Ishikawa (cell line): Measurements from ENCODE around the gene PLA2G2C.
A peak's percentile ranks its signal among the peaks of the same experiment; 100 is the strongest.

Experiments used
- CEBPB ChIP-seq: IDR thresholded peaks from 2 replicates; pipeline ENCODE4 v1.6.1; 2012
- CREB1 ChIP-seq: IDR thresholded peaks from 2 replicates; pipeline ENCODE4 v1.6.1; 2012; ENCODE audit warnings: low read depth
- EGR1 ChIP-seq: IDR thresholded peaks from 2 replicates; pipeline ENCODE4 v1.6.1; 2012
- EP300 ChIP-seq: IDR thresholded peaks from 2 replicates; pipeline ENCODE4 v1.6.1; 2012; ENCODE audit warnings: borderline replicate concordance
- FOXM1 ChIP-seq: IDR thresholded peaks from 2 replicates; pipeline ENCODE4 v1.6.1; 2012; ENCODE audit warnings: low read depth, borderline replicate concordance
- MAX ChIP-seq: IDR thresholded peaks from 2 replicates; pipeline ENCODE4 v1.6.1; 2012
- NFIC ChIP-seq: IDR thresholded peaks from 2 replicates; pipeline ENCODE4 v1.6.1; 2012
- RAD21 ChIP-seq: IDR thresholded peaks from 2 replicates; pipeline ENCODE4 v1.6.1; 2012; ENCODE audit warnings: low read depth
- REST ChIP-seq: IDR thresholded peaks from 2 replicates; pipeline ENCODE4 v1.6.1; 2012; ENCODE audit warnings: low read depth, mild to moderate bottlenecking
- TAF1 ChIP-seq: IDR thresholded peaks from 2 replicates; pipeline ENCODE4 v1.6.1; 2012; ENCODE audit warnings: low read depth, mild to moderate bottlenecking
- TCF12 ChIP-seq: IDR thresholded peaks from 2 replicates; pipeline ENCODE4 v1.6.1; 2012; ENCODE audit warnings: low read depth
- TEAD4 ChIP-seq: IDR thresholded peaks from 2 replicates; pipeline ENCODE4 v1.6.1; 2012
- ZBTB7A ChIP-seq: IDR thresholded peaks from 2 replicates; pipeline ENCODE4 v1.6.1; 2012; ENCODE audit warnings: low read depth

GRCh38 chr1:20124456-20125057 lies 61.8 kb downstream of the PLA2G2C start:
- TF ChIP-seq CREB1 (no peak), MAX (no peak), RAD21 (no peak), FOXM1 (no peak), EGR1 (no peak), TCF12 (no peak), CEBPB (no peak), TEAD4 (no peak), REST (no peak), TAF1 (no peak), NFIC (0 out of 2 replicates have a peak, but pooled peaks have one; percentile 12), ZBTB7A (no peak), EP300 (no peak)
